ENCODE measurements around the gene IRF3. TPM values are rescaled to one million over a fixed set of nuclear protein-coding genes. Genes with fewer than 3 reads are reported as not detected.

IRF3 gene
- total RNA-seq, 1 experiment from 2014 or later, result 205 TPM

GRCh38 chr19:49615861-49616260 is 49.8 kb downstream of the IRF3 start:
- Histone ChIP-seq H2BK120ac (ENCODE audit: low read depth, low read length, poor library complexity, severe bottlenecking) (no peak overlapping the region), H3K9ac (ENCODE audit: extremely low read depth, insufficient read length, low read length) (no peak overlapping the region), H2BK5ac (ENCODE audit: insufficient read length, low read length) (no peak overlapping the region), H4K5ac (ENCODE audit: insufficient read length, low read depth, low read length) (no peak overlapping the region), H3K4ac (ENCODE audit: low read depth, low read length) (no peak overlapping the region), H3K56ac (ENCODE audit: insufficient read length, low read depth, low read length) (no peak overlapping the region), H4K8ac (replicated peaks; ENCODE audit: insufficient read length, low read depth, low read length) (no peak overlapping the region), H3K4me1 (ENCODE audit: insufficient read depth, low read length) (no peaks in the 10 kb centered on the region), H2BK20ac (ENCODE audit: low read depth, low read length, poor library complexity, severe bottlenecking) (no peak overlapping the region), H3K79me2 (ENCODE audit: insufficient read depth, low read length) (no peaks in the 10 kb centered on the region; the same call in 1 of the 2 replicates), H3K23ac (ENCODE audit: insufficient read length, low read depth, low read length) (no peak overlapping the region), H3K27ac (ENCODE audit: insufficient read length, low read depth, low read length) (no peak overlapping the region), H2AK5ac (ENCODE audit: insufficient read length, low read length) (no peak overlapping the region), H3K79me1 (ENCODE audit: insufficient read depth, low read depth, low read length, poor library complexity, severe bottlenecking) (peaks cover 3% of the 10 kb centered on the region), H2AFZ (ENCODE audit: low read length) (no peak overlapping the region), H3K9me3 (ENCODE audit: control insufficient read depth, low read depth, low read length) (no peaks in the 10 kb centered on the region), H2BK12ac (ENCODE audit: insufficient read length, low read depth, low read length) (no peak overlapping the region), H3K4me2 (ENCODE audit: insufficient read depth, insufficient read length, low read length) (no peak overlapping the region), H3K18ac (ENCODE audit: insufficient read length, low read depth, low read length) (no peak overlapping the region), H4K20me1 (ENCODE audit: control insufficient read depth, insufficient read depth, insufficient read length) (no peaks in the 10 kb centered on the region), H2BK15ac (ENCODE audit: low read depth, low read length) (no peak overlapping the region), H3K27me3 (ENCODE audit: insufficient read depth, low read length) (no peaks in the 10 kb centered on the region), H3T11ph (ENCODE audit: low read length) (no peak overlapping the region), H3K23me2 (ENCODE audit: insufficient read length, low read depth, low read length, poor library complexity, severe bottlenecking) (peaks cover 2% of the 10 kb centered on the region), H3K14ac (ENCODE audit: insufficient read depth, low read length) (no peak overlapping the region), H4K91ac (ENCODE audit: insufficient read length, low read depth, low read length) (no peak overlapping the region)
- no peak overlapping the region for H3K4me3 Mint-ChIP-seq
- no peak overlapping the region for H3K27ac Mint-ChIP-seq
- H3K4me1 Mint-ChIP-seq, result peaks cover 0 to 2% of the 10 kb centered on the region in 2 experiments; a peak in 1 of 4 replicates
- H3K36me3 Mint-ChIP-seq (ENCODE audit: insufficient read depth in 1 of 3, low read depth in 3 of 3), result peaks cover 49 to 76% (median 69%) of the 10 kb centered on the region in 3 experiments
- H3K9me3 Mint-ChIP-seq, result no peaks in the 10 kb centered on the region
- DNase-seq, result no peak
- no CpG with 5 or more reads among the region's 23 CpGs for WGBS (ENCODE audit: extremely low coverage, insufficient read length, low lambda C conversion rate)
- no peak for TF ChIP-seq CTCF (conservative IDR thresholded peaks at IDR 0.05)
- no peaks in the 10 kb centered on the region; the same call in 1 of the 2 replicates for H3K27me3 Mint-ChIP-seq (ENCODE audit: low read depth)
